GM23338 (cell line): Measurements from ENCODE around the gene MAST4. TPM values are rescaled to one million over a fixed set of nuclear protein-coding genes. Genes with fewer than 3 reads are reported as not detected.

ENCODE experiments used
- ATAC-seq: fragments of 200-7000 bp; cut with Tn5 transposase; 3 replicates; pipeline ENCODE4 v1.9.1; 2020
- DNase-seq: peaks from one replicate; pipeline ENCODE4 v3.0.0-alpha.2; 2015; ENCODE audit warnings: low spot score
- H2AFZ ChIP-seq: fragments of 200-600 bp; sonication (generic); 2 replicates; pipeline ENCODE4 v1.8.0; 2016; ENCODE audit warnings: antibody characterized with exemption, mild to moderate bottlenecking, moderate library complexity
- H3F3A ChIP-seq: fragments of 200-600 bp; sonication (generic); replicated peaks from 2 replicates; pipeline ENCODE4 v1.8.0; 2017; ENCODE audit warnings: antibody characterized with exemption, mixed run types, low read depth
- H3K27ac ChIP-seq: fragments of 200-600 bp; sonication (generic); 2 replicates; pipeline ENCODE4 v1.6.1; 2016; ENCODE audit warnings: low read depth
- H3K27me3 ChIP-seq: fragments of 200-600 bp; sonication (generic); 2 replicates; pipeline ENCODE4 v1.8.0; 2016; ENCODE audit warnings: mild to moderate bottlenecking, mixed run types, moderate library complexity; ENCODE audit not compliant: insufficient read depth
- H3K36me3 ChIP-seq: fragments of 200-600 bp; sonication (generic); 2 replicates; pipeline ENCODE4 v1.8.0; 2016; ENCODE audit warnings: mild to moderate bottlenecking; ENCODE audit not compliant: insufficient read depth
- H3K4me1 ChIP-seq: fragments of 200-600 bp; sonication (generic); 2 replicates; pipeline ENCODE4 v1.8.0; 2016; ENCODE audit warnings: mild to moderate bottlenecking, moderate library complexity; ENCODE audit not compliant: insufficient read depth
- H3K4me2 ChIP-seq: fragments of 200-600 bp; sonication (generic); 2 replicates; pipeline ENCODE4 v1.7.1; 2017; ENCODE audit warnings: mixed run types
- H3K4me3 ChIP-seq: fragments of 200-600 bp; sonication (generic); 2 replicates; pipeline ENCODE4 v1.6.1; 2016; ENCODE audit warnings: mixed run types
- H3K79me2 ChIP-seq: fragments of 200-600 bp; sonication (generic); replicated peaks from 2 replicates; pipeline ENCODE4 v1.8.0; 2017; ENCODE audit warnings: mild to moderate bottlenecking; ENCODE audit not compliant: insufficient read depth
- H3K9me2 ChIP-seq: fragments of 200-600 bp; sonication (generic); 2 replicates; pipeline ENCODE4 v1.8.0; 2017; ENCODE audit not compliant: insufficient read depth
- H4K20me1 ChIP-seq: fragments of 200-600 bp; sonication (generic); replicated peaks from 2 replicates; pipeline ENCODE4 v1.8.0; 2017; ENCODE audit warnings: mild to moderate bottlenecking; ENCODE audit not compliant: insufficient read depth
- H3K27ac Mint-ChIP-seq: 2 replicates; pipeline ENCODE4 v1.8.0; 2020; ENCODE audit warnings: inconsistent platforms, mild to moderate bottlenecking, moderate library complexity, mixed read lengths
- H3K27me3 Mint-ChIP-seq: 3 replicates; pipeline ENCODE4 v1.8.0; 2022; ENCODE audit warnings: low read depth, mild to moderate bottlenecking, moderate library complexity, mixed read lengths, inconsistent platforms; ENCODE audit not compliant: insufficient read depth, poor library complexity
- H3K36me3 Mint-ChIP-seq: 3 replicates; pipeline ENCODE4 v1.8.0; 2021; ENCODE audit warnings: low read depth, mild to moderate bottlenecking, inconsistent platforms, moderate library complexity, mixed read lengths
- H3K4me1 Mint-ChIP-seq: 3 replicates; pipeline ENCODE4 v1.8.0; 2020; ENCODE audit warnings: mild to moderate bottlenecking, inconsistent platforms, mixed read lengths
- H3K4me3 Mint-ChIP-seq: 3 replicates; pipeline ENCODE4 v1.8.0; 2021; ENCODE audit warnings: moderate library complexity, mild to moderate bottlenecking, inconsistent platforms, mixed read lengths
- H3K9me3 Mint-ChIP-seq: 3 replicates; pipeline ENCODE4 v1.8.0; 2020; ENCODE audit warnings: moderate library complexity, mild to moderate bottlenecking, inconsistent platforms, mixed read lengths
- ZNF462 ChIP-seq: fragments of 250-450 bp; sonication (Bioruptor Pico); IDR thresholded peaks from 2 replicates; pipeline ENCODE4 v1.5.0; 2020; ENCODE audit warnings: mild to moderate bottlenecking, moderate library complexity
- polyA plus RNA-seq: library from polyadenylated mRNA; unstranded; fragments of >200 nt; fragmentation: Nextera tagmentation; extraction: Ambion mirVana; gene quantifications from 2 replicates; pipeline ENCODE4 v1.2.1, GENCODE V29; 2016
- total RNA-seq: library from RNA; depleted of rRNA; stranded (reverse); fragments of >200 nt; shearing (Covaris generic); gene quantifications from 2 replicates; pipeline ENCODE4 v1.2.3, GENCODE V29; 2014

The MAST4 gene
- total and polyA plus RNA-seq, 2 experiments from 2014 or later: 3.6 to 8.5 TPM

DNA sequence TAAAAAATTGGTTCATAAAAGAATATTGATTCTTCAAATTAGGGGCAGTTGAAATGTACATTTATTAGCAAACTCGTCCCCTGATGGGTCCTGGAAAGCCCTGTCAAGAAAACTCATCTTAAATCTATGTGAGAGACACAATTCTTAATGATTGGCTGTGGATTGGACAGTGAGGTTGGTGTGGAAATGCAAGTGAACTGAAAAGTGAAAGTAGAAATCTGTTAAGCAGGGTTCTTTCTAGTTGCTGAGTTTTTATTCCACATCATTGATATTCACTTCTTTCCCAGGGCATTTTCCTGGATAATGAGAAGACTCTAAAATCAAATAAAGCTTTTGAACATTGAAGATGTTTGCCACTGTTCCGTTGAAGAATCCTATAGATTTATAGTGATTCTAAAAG is 292.4 kb downstream of the MAST4 start:
- no peaks in the 10 kb centered on the region for H3K27me3 ChIP-seq

More for the DNA sequence above, 292.4 kb downstream of the MAST4 start:
- H3K4me3 Mint-ChIP-seq: no peak overlapping the region
- Histone ChIP-seq H3K36me3 (no peaks in the 10 kb centered on the region), H3K9me2 (no peaks in the 10 kb centered on the region), H3K4me1 (peaks cover 4% of the 10 kb centered on the region; the same call in 1 of the 2 replicates), H3K27ac (no peak overlapping the region), H4K20me1 (no peaks in the 10 kb centered on the region), H3F3A (no peaks in the 10 kb centered on the region), H2AFZ (no peak overlapping the region), H3K4me2 (no peak overlapping the region), H3K79me2 (no peaks in the 10 kb centered on the region), H3K4me3 (no peak overlapping the region)
- no peak for DNase-seq
- no peak for ATAC-seq
- H3K4me1 Mint-ChIP-seq: peaks cover 17% of the 10 kb centered on the region
- no peak for TF ChIP-seq ZNF462
- H3K9me3 Mint-ChIP-seq: no peaks in the 10 kb centered on the region
- H3K36me3 Mint-ChIP-seq: no peaks in the 10 kb centered on the region
- no peak overlapping the region for H3K27ac Mint-ChIP-seq
- peaks cover 5% of the 10 kb centered on the region for H3K27me3 Mint-ChIP-seq
